Measurements from ENCODE around the gene GVQW3.

DNA sequence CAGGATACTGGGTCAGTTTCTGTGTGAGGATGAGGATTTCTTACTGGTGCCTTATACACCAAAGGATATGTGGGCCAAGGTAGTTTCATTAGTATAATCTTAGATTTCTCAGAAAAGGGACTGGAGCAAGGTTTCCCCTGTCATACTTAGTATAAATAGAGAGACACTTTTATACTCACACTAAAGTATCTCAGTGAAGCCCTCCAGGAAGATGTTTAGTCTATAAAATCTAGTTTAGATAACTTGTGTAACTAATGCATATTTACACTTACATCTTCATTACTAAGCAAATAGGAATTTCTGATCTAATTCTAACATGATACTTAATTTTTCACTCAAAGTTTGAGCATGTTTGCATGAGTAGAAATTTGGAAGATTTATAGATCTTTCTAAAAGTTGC is 74.8 kb downstream of the GVQW3 start:
- TF ChIP-seq CTCF (IDR thresholded peaks at IDR 0.05) (no peak), POLR2A (IDR thresholded peaks at IDR 0.05) (no peak)
